ENCODE measurements around the gene BIK. TPM values are rescaled to one million over a fixed set of nuclear protein-coding genes. Genes with fewer than 3 reads are reported as not detected.

BIK gene
- total and polyA plus RNA-seq, 7 donors, result not detected

DNA sequence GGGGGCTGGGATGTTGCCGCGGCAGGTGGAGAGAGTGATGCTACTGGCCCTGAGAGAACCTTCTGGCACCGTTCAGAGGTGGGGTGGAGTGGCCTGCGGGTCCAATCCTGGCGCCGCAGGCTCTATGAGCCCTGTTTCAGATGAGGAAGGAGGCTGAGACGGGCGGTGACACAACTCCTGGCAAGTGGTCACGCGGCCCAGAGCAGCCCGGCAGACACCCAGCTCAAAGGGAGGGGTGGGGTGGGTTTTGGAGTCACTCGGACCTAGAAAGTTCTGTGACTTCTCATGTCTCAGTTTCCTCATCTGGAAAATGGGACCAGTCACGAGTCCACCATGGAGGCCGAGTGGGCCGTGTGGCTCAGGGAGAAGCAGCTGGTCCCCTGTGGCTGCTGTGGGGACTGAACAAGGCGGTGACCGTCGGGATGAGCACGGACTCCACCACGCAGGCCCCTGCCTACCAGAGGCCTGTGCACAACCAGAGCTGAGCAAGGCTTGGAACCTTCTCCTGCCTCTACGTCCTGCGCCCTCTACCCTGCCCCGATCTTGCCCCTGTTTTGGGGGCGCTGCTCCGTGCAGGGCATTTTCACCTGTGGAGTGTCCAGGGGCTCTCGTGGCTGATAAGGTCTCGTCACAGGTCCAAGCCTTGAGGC is 44.5 kb downstream of the BIK start:
- Histone ChIP-seq H3K27ac (no peak overlapping the region), H3K4me3 (no peak overlapping the region), H3K36me3 (ENCODE audit: insufficient read depth in 1 of 2, low read depth in 1 of 2) (no peaks in the 10 kb centered on the region), H3K27me3 (ENCODE audit: insufficient read depth in 3 of 3, low read length in 2 of 3) (no peaks in the 10 kb centered on the region), H3K4me1 (peaks cover 9% of the 10 kb centered on the region), H3K9me3 (no peaks in the 10 kb centered on the region)
- intact Hi-C loops (cut with DNase I), result no loop called here
- TF ChIP-seq, protein P1, sequence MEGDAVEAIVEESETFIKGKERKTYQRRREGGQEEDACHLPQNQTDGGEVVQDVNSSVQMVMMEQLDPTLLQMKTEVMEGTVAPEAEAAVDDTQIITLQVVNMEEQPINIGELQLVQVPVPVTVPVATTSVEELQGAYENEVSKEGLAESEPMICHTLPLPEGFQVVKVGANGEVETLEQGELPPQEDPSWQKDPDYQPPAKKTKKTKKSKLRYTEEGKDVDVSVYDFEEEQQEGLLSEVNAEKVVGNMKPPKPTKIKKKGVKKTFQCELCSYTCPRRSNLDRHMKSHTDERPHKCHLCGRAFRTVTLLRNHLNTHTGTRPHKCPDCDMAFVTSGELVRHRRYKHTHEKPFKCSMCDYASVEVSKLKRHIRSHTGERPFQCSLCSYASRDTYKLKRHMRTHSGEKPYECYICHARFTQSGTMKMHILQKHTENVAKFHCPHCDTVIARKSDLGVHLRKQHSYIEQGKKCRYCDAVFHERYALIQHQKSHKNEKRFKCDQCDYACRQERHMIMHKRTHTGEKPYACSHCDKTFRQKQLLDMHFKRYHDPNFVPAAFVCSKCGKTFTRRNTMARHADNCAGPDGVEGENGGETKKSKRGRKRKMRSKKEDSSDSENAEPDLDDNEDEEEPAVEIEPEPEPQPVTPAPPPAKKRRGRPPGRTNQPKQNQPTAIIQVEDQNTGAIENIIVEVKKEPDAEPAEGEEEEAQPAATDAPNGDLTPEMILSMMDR (IDR thresholded peaks at IDR 0.05), result no peak
- WGBS, 3 donors, result 81 to 84% (median 82%) methylated on average over 26 to 27 of the region's 27 CpGs
- DNase-seq (peak; percentile 59 to 75), ATAC-seq (no peak)

DNA sequence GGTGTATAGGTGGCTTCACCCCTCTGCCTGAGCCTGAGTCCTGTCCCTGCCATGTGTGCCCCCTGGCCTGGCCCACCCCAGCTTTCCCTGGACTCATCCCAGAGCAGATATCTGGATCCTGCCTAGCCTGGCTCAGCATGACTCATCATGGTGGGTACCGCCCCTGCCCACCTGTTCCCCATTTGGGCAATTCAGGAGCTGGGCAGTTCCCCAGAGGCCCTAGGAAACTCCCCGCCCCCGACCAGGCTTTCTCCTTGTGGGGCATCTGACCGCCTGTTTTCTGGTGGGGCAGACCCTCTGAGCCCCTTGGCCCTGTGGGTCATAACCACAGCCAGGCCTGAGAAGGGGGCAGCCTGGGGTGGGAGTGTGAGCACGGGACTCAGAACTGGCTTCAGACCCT is 45.2 kb downstream of the BIK start:
- DNase-seq, result no peak
- H3K9me3 ChIP-seq, result no peaks in the 10 kb centered on the region
- no peak for ATAC-seq
- peaks cover 9% of the 10 kb centered on the region for H3K4me1 ChIP-seq
- WGBS, 3 donors, result 53 to 84% (median 61%) methylated on average over 5 of the region's 5 CpGs
- no peak overlapping the region for H3K4me3 ChIP-seq
- TF ChIP-seq, protein P1 (IDR thresholded peaks at IDR 0.05), result no peak
- no peaks in the 10 kb centered on the region for H3K27me3 ChIP-seq (ENCODE audit: insufficient read depth in 3 of 3, low read length in 2 of 3)
- H3K27ac ChIP-seq, result no peak overlapping the region
- intact Hi-C loops (cut with DNase I), result no loop called here
- no peaks in the 10 kb centered on the region for H3K36me3 ChIP-seq (ENCODE audit: insufficient read depth in 1 of 2, low read depth in 1 of 2)

DNA sequence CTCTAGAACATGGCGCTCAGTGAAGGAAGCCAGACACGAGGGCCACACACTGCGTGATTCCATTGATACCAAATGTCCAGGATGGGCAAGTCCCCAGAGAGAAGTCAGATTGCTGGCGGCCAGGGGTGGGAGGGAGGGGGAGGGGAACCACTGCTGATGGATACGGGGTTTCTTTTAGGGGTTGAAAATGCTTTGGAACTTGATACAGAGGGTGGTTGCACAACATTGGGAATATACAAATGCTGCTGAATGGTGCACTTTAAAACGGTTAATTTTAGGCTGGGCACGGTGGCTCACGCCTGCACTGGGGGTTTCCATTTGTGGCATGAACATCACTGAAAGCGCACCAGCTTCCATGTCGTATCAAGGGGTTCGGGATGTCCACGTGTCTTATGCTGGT is 45.9 kb downstream of the BIK start:
- H3K4me1 ChIP-seq, result peaks cover 9% of the 10 kb centered on the region
- 50 to 66% (median 55%) methylated on average over 12 of the region's 12 CpGs for WGBS, 3 donors
- TF ChIP-seq, protein P1 (IDR thresholded peaks at IDR 0.05), result no peak
- H3K36me3 ChIP-seq (ENCODE audit: insufficient read depth in 1 of 2, low read depth in 1 of 2), result no peaks in the 10 kb centered on the region
- no peak overlapping the region for H3K27ac ChIP-seq
- H3K27me3 ChIP-seq (ENCODE audit: insufficient read depth in 3 of 3, low read length in 2 of 3), result no peaks in the 10 kb centered on the region
- H3K9me3 ChIP-seq, result no peaks in the 10 kb centered on the region
- intact Hi-C loops (cut with DNase I), result no loop called here
- DNase-seq, result no peak
- ATAC-seq, result no peak
- H3K4me3 ChIP-seq, result no peak overlapping the region

DNA sequence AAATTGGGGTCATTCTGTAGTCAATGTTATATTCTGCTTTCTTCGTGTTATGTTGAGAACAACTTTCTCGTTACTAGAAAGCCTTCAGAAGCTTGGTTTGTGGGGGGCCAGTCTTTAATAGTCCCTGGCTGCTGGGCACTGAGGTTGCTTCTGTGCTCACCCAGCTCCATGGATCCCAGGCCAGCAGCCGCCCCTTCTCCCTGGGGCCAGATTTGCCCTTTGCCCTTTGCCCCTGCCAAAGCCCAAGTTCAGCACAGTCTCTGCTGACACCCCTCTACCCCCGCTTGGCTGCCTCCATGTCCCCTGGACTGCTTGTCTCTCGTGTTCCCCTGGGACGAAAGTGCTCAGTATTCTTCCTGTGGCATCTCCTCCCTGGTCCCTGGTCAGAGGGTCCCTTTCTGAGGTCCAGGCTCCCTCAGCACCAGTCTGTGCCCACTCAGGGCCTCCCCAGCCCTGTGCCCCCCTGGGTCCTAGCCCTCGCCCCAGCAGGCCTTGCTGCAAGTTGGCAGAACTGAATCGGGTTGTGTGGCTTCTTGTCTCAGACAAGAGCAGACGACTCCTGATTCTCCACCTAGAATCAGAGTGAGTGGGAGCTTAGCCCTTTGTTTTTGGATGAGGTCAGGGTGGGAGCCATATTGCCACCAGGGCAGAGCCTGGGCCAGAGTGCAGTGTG is 47.5 kb downstream of the BIK start:
- Histone ChIP-seq H3K9me3 (no peaks in the 10 kb centered on the region), H3K27ac (no peak overlapping the region), H3K27me3 (ENCODE audit: insufficient read depth in 3 of 3, low read length in 2 of 3) (no peaks in the 10 kb centered on the region), H3K4me1 (peaks cover 9% of the 10 kb centered on the region), H3K4me3 (no peak overlapping the region), H3K36me3 (ENCODE audit: insufficient read depth in 1 of 2, low read depth in 1 of 2) (peaks cover 0 to 10% of the 10 kb centered on the region in 2 donors)
- intact Hi-C loops (cut with DNase I), result no loop called here
- DNase-seq, result no peak
- TF ChIP-seq, protein P1 (IDR thresholded peaks at IDR 0.05), result no peak
- WGBS, 3 donors, result 71 to 79% (median 75%) methylated on average over 9 of the region's 9 CpGs
- ATAC-seq, result no peak
